CD4-positive, alpha-beta T cell treated with Interleukin-10 for 1 hour (primary cell): ENCODE data around the gene ACR.
"Not testable (repeated sequence)": the region's sequence is repeated elsewhere in the genome, so short reads cannot be mapped to it uniquely, and the experiment has no call there.

Experiments used
- DNase-seq: peaks from one replicate; pipeline ENCODE4 v3.0.0-alpha.2; 2020

The ACR gene

DNA sequence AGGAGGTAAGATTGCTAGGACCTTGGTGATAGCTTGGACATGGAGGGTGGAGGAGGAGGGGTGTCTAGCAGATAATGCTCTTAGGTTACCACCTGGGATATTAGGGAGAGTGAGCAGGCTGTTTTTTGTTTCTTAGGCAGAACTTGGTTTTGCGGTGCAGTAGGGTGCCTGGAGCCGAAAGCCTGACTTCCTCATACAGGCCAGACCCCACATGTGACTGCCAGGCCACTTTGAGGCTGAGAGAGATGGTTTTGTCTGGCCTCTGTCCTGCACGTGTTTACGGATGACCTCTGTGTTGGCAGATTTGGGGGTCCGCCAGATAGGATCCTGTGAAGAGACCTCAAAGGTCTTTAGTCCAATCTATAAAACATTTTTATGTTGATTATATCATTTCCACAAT is 47.3 kb downstream of the ACR start:
- DNase-seq = not testable (repeated sequence)

DNA sequence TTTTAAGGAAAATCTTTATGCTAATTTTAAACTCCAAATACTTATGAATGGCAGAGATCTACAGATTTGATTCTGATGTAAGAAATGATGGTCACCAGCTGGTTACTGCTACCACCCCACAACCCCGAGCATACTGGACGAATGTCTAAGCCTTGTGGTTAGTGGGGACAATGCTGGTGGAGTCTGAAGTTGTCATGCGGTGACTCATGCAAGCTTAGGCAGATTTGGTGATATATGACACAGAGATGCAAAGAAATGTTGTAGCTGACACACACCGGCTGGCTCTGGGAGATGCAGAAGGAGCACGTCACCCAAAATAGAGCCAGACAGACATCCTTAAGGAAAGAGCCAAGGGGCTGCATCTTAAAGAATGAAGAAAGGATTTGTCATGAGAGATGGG is 48.9 kb downstream of the ACR start:
- DNase-seq = not testable (repeated sequence)
